HG03175 (cell line): ENCODE data around the gene SYCE3.

Source experiments
- ATAC-seq: cut with Tn5 transposase; IDR thresholded peaks from one replicate; pipeline ENCODE4 v1.9.1; 2021; ENCODE audit warnings: mild to moderate bottlenecking, moderate library complexity; ENCODE audit not compliant: unreplicated experiment

Gene SYCE3

GRCh38 chr22:50532824-50533796 is 29.6 kb downstream of the SYCE3 start:
- ATAC-seq: no peak

GRCh38 chr22:50531962-50532674 is 30.6 kb downstream of the SYCE3 start:
- ATAC-seq: no peak

GRCh38 chr22:50531546-50531961 is 31.2 kb downstream of the SYCE3 start:
- no peak for ATAC-seq

- ATAC-seq: peak; percentile 30
These were observed 31.7 kb downstream of the SYCE3 start for GRCh38 chr22:50530877-50531545.

- no peak for ATAC-seq
These were observed 32.2 kb downstream of the SYCE3 start for GRCh38 chr22:50530580-50530876.

GRCh38 chr22:50529897-50530579 is 32.7 kb downstream of the SYCE3 start, which contains the start of gene TYMP:
Gene TYMP, minus strand, starts transcription at chr22:50530012. Its CDS starts 303 bp downstream, at chr22:50529709.
- ATAC-seq: peak; percentile 24

- no peak for ATAC-seq
These were observed 33.3 kb downstream of the SYCE3 start for GRCh38 chr22:50529416-50529896.

- ATAC-seq: no peak
These were observed 33.9 kb downstream of the SYCE3 start for GRCh38 chr22:50528682-50529415.

GRCh38 chr22:50527921-50528681 is 34.6 kb downstream of the SYCE3 start:
- ATAC-seq: no peak

- no peak for ATAC-seq
These were observed 35.6 kb downstream of the SYCE3 start for GRCh38 chr22:50526834-50527801.

GRCh38 chr22:50526108-50526833 is 36.4 kb downstream of the SYCE3 start:
- peak; percentile 13 for ATAC-seq

GRCh38 chr22:50525858-50526107 is 36.9 kb downstream of the SYCE3 start:
- no peak for ATAC-seq

- ATAC-seq: peak; percentile 45
These were observed 37.4 kb downstream of the SYCE3 start, which contains the start of gene SCO2 for GRCh38 chr22:50525104-50525857. Gene SCO2, minus strand, starts transcription at chr22:50525598. Its CDS starts 1,187 bp downstream, at chr22:50524411.

GRCh38 chr22:50524676-50525103 is 38.0 kb downstream of the SYCE3 start:
- ATAC-seq: no peak

- no peak for ATAC-seq
These were observed 38.7 kb downstream of the SYCE3 start for GRCh38 chr22:50523806-50524675.

- ATAC-seq: no peak
These were observed 39.3 kb downstream of the SYCE3 start for GRCh38 chr22:50523458-50523805.
